KMS-11 (cell line): Measurements from ENCODE around the gene ZNF469.

Experiments
- H2AFZ ChIP-seq: fragments of 200-600 bp; sonication (generic); 2 replicates; pipeline ENCODE4 v1.6.1; 2016; ENCODE audit warnings: antibody characterized with exemption, mixed run types, low read depth
- H3K27ac ChIP-seq: fragments of 200-600 bp; sonication (generic); 2 replicates; pipeline ENCODE4 v1.6.1; 2016; ENCODE audit warnings: mild to moderate bottlenecking, mixed run types
- H3K27me3 ChIP-seq: fragments of 200-600 bp; sonication (generic); 2 replicates; pipeline ENCODE4 v1.6.1; 2017; ENCODE audit warnings: mild to moderate bottlenecking, low read depth, mixed run types, moderate library complexity; ENCODE audit not compliant: insufficient read depth
- H3K36me3 ChIP-seq: fragments of 200-600 bp; sonication (generic); 2 replicates; pipeline ENCODE4 v1.6.1; 2017; ENCODE audit warnings: mild to moderate bottlenecking, mixed run types; ENCODE audit not compliant: insufficient read depth
- H3K4me1 ChIP-seq: fragments of 200-600 bp; sonication (generic); 2 replicates; pipeline ENCODE4 v1.6.1; 2016; ENCODE audit warnings: mild to moderate bottlenecking, low read depth, mixed run types; ENCODE audit not compliant: poor library complexity, severe bottlenecking
- H3K4me2 ChIP-seq: fragments of 200-600 bp; sonication (generic); 2 replicates; pipeline ENCODE4 v1.7.0; 2016; ENCODE audit warnings: mild to moderate bottlenecking, mixed run types
- H3K4me3 ChIP-seq: fragments of 200-600 bp; sonication (generic); IDR thresholded peaks from 2 replicates; pipeline ENCODE4 v1.6.1; 2017; ENCODE audit warnings: low read depth, low read length, mixed read lengths; ENCODE audit not compliant: insufficient read depth
- H3K79me2 ChIP-seq: fragments of 200-600 bp; sonication (generic); 2 replicates; pipeline ENCODE4 v1.6.1; 2016; ENCODE audit warnings: low read depth, mixed run types; ENCODE audit not compliant: insufficient read depth
- H3K9ac ChIP-seq: fragments of 200-600 bp; sonication (generic); 2 replicates; pipeline ENCODE4 v1.6.1; 2016; ENCODE audit warnings: mild to moderate bottlenecking, mixed run types
- H4K20me1 ChIP-seq: fragments of 200-600 bp; sonication (generic); 2 replicates; pipeline ENCODE4 v1.6.1; 2016; ENCODE audit warnings: mild to moderate bottlenecking, mixed run types; ENCODE audit not compliant: insufficient read depth
- TF ChIP-seq, protein P1 (sequence below): fragments of 200-600 bp; sonication (generic); conservative IDR thresholded peaks from 2 replicates; pipeline ENCODE4 v1.6.1; 2017; ENCODE audit warnings: low read depth, mild to moderate bottlenecking, antibody characterized with exemption, low read length, moderate library complexity, mixed read lengths

ZNF469 gene

DNA sequence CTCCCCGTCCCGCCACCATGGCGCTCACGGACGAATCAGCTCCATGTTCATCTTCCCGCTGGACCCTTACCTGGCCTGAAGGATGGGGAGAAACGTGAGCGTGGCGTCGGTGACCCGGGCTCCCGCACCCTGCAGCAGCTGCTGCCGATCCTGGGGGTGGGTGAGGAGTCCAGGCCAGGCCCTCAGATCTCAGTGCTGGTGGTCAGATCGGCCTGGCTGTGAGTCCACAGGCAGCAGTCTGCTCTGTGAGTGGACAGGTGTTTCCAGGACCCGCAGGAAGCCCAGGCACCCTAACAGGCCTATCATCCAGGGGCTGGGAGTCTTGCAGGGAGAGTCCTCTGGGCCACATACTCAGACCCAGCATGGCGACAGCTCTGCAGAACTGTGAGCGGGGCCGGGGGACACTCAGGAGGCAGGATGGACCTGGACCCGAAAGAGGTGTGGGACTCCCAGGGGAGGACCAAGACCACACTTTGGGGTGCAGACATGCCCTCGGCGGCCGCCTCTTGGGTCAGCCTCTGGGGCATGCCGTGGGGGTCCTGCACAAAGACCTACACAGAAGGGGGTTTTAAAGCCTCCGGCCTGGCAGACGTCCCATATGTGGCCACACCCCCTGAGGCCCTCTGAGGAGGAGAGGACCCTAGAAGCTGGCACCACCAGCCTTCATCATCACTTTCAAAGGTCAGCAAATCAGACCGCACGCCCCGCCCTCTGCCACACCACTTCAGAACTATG is 27.2 kb upstream of the ZNF469 start:
- Histone ChIP-seq H3K9ac (no peak overlapping the region), H3K79me2 (no peaks in the 10 kb centered on the region), H3K27me3 (peaks cover 55% of the 10 kb centered on the region), H3K4me2 (no peak overlapping the region), H3K36me3 (no peaks in the 10 kb centered on the region), H3K4me1 (no peaks in the 10 kb centered on the region), H2AFZ (no peak overlapping the region), H4K20me1 (no peaks in the 10 kb centered on the region), H3K4me3 (no peak overlapping the region), H3K27ac (no peak overlapping the region)
- TF ChIP-seq, protein P1, sequence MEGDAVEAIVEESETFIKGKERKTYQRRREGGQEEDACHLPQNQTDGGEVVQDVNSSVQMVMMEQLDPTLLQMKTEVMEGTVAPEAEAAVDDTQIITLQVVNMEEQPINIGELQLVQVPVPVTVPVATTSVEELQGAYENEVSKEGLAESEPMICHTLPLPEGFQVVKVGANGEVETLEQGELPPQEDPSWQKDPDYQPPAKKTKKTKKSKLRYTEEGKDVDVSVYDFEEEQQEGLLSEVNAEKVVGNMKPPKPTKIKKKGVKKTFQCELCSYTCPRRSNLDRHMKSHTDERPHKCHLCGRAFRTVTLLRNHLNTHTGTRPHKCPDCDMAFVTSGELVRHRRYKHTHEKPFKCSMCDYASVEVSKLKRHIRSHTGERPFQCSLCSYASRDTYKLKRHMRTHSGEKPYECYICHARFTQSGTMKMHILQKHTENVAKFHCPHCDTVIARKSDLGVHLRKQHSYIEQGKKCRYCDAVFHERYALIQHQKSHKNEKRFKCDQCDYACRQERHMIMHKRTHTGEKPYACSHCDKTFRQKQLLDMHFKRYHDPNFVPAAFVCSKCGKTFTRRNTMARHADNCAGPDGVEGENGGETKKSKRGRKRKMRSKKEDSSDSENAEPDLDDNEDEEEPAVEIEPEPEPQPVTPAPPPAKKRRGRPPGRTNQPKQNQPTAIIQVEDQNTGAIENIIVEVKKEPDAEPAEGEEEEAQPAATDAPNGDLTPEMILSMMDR, result no peak

DNA sequence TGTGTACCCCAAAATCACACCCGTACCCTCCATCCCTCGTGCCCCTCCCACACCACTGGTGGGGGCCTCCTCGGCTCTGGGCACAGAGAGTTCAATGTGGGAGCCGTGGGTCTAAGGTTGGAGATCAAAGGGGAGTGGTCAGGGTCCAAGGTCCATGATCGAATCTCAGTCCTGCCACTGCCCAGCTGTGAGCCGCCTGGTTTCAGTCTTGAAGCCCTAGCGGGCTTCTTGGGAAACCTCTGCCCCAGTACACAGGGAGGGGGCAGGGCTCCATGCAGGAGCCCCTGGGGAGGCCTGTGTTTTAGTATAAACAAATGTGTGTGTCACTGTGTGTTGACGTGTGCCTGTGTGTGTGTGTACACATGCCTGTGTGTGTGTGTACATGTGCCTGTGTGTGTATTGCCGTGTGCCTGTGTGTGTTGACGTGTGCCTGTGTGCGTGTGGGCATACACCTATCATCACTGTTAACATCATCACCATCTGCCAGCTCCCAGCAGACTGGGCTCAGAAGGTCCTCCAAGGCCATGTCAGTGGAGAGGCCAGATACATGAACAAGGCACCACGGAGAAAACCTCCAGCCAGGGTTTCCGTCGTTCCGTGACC is 26.5 kb upstream of the ZNF469 start:
- Histone ChIP-seq H2AFZ (no peak overlapping the region), H3K4me3 (no peak overlapping the region), H3K4me1 (no peaks in the 10 kb centered on the region), H3K4me2 (no peak overlapping the region), H3K79me2 (no peaks in the 10 kb centered on the region), H3K36me3 (no peaks in the 10 kb centered on the region), H3K27ac (no peak overlapping the region), H4K20me1 (no peaks in the 10 kb centered on the region), H3K9ac (no peak overlapping the region), H3K27me3 (peaks cover 62% of the 10 kb centered on the region)
- TF ChIP-seq, protein P1, result no peak

DNA sequence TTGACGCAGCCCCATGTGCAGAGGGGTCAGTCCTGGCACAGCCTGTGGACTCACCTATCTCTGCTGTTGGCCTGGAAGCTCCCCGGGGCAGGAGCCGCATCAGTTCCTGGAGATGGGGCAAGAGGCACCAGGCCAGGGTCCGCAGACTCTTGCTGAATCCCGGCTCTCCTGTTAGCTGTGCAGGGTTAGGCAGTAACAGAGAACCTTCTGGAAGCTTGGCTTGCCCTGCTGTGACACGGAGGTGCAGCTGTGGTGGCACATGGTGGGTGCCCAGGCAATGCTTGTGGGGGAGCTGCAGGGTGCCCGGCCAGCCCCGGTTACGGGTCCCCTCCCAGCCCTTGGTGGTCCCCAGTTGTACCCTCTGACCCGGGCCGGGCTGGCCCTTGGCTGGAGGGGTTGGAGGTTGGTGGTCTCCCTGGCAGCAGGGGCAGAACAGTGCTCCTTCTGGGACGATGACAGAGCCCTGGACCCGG is 26.0 kb upstream of the ZNF469 start:
- no peaks in the 10 kb centered on the region for H3K36me3 ChIP-seq
- TF ChIP-seq, protein P1, result no peak
- no peaks in the 10 kb centered on the region for H3K4me1 ChIP-seq
- H4K20me1 ChIP-seq, result no peaks in the 10 kb centered on the region
- peaks cover 65% of the 10 kb centered on the region for H3K27me3 ChIP-seq
- no peak overlapping the region for H3K27ac ChIP-seq
- no peak overlapping the region for H2AFZ ChIP-seq
- no peaks in the 10 kb centered on the region for H3K79me2 ChIP-seq
- no peak overlapping the region for H3K4me3 ChIP-seq
- no peak overlapping the region for H3K4me2 ChIP-seq
- H3K9ac ChIP-seq, result no peak overlapping the region

DNA sequence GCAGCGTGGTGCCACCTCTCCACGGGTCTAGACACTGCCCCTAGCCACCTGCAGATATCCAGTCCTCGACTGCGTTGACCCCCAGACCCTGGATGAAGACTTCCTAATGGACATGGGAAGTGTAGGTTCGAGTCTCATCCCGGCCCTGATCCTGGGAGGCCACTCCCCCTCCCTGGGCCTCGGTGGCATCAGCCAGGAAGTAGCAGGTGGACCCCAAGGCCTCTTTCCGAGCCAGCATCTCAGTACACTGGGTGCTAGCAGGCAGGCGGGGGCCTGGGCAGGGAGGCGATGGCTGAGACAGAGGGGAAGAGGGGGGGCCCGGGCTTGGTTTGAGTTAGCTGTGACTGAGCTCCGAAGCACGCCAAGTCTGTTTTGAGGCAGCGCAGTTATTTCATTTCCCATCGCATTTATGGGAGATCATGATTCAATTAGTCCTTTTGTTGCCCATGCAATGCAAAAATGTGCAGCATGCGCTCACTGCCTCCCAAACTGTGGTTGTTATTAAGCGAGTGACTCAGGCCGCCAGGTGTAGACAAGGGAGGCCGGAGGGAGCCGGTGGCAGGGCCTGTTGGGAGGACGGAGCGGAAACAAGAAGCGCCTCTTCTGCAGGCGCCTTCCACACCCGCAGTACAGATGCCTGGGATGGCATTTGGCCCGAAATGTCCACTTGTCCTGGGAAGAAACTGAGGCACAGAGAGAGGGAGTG is 25.3 kb upstream of the ZNF469 start:
- Histone ChIP-seq H3K4me2 (no peak overlapping the region), H3K27me3 (peaks cover 65% of the 10 kb centered on the region), H3K4me1 (no peaks in the 10 kb centered on the region), H3K9ac (no peak overlapping the region), H3K79me2 (no peaks in the 10 kb centered on the region), H2AFZ (no peak overlapping the region), H3K27ac (no peak overlapping the region), H4K20me1 (no peaks in the 10 kb centered on the region), H3K36me3 (no peaks in the 10 kb centered on the region), H3K4me3 (no peak overlapping the region)
- TF ChIP-seq, protein P1, result no peak
